ENCODE measurements around the gene PIGN. TPM values are rescaled to one million over a fixed set of nuclear protein-coding genes. Genes with fewer than 3 reads are reported as not detected.

PIGN gene
- total RNA-seq, 1 donor from 2014 or later, result 21.0 TPM

GRCh38 chr18:62128157-62128556 is 58.7 kb downstream of the PIGN start:
- no peak for DNase-seq (ENCODE audit: missing footprints)
- intact Hi-C loops (cut with DNase I), result no loop called here
- no peak for ATAC-seq

- ATAC-seq (no peak), DNase-seq (ENCODE audit: missing footprints) (no peak)
- intact Hi-C loops (cut with DNase I), result no loop called here
Measured at GRCh38 chr18:62126737-62127136, 60.1 kb downstream of the PIGN start.

DNA sequence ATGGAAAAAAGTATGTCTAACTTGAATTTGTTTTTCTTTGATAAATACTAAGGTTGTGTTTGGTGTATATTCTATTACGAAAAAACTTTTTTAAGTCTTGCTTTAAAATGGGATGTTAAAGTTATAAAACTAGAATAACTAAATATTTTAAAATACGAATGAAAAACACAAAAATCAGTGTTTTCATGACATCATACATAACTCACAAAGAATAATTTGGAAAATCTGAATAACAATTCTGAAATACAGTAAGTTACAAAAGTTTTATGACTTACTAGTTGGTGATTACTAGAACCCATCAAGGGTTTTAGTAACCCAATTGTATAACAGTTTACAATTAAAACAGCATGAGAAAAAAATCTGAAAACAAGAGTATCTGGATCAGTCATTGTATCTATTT is 61.2 kb downstream of the PIGN start:
- ATAC-seq (no peak), DNase-seq (ENCODE audit: missing footprints) (no peak)
- intact Hi-C loops (cut with DNase I), result no loop called here

DNA sequence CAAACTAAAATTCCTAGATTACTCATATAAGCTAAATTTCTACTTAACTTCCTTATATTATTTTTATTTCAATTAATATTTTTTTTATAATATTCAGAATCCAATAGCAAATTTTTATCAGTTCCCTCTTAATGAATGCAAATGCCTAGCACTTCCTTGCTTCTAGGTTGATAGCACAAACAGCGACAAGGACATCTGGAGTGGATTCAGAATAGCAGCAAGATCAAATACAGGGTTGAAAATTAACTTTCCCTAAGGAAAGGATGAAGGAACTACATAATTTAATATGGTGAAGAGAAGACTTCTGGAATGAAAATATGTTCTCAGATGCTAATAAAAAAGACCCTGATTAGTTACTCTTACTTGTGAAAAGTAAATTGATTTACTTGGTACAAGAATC is 64.5 kb downstream of the PIGN start:
- ATAC-seq (no peak), DNase-seq (ENCODE audit: missing footprints) (no peak)
- intact Hi-C loops (cut with DNase I), result no loop called here

GRCh38 chr18:62119884-62120283 is 67.0 kb downstream of the PIGN start:
- DNase-seq (ENCODE audit: missing footprints) (no peak), ATAC-seq (no peak)
- intact Hi-C loops (cut with DNase I), result no loop called here

GRCh38 chr18:62118328-62118727 is 68.5 kb downstream of the PIGN start:
- intact Hi-C loops (cut with DNase I), result no loop called here
- DNase-seq (ENCODE audit: missing footprints) (no peak), ATAC-seq (peak; percentile 82)

DNA sequence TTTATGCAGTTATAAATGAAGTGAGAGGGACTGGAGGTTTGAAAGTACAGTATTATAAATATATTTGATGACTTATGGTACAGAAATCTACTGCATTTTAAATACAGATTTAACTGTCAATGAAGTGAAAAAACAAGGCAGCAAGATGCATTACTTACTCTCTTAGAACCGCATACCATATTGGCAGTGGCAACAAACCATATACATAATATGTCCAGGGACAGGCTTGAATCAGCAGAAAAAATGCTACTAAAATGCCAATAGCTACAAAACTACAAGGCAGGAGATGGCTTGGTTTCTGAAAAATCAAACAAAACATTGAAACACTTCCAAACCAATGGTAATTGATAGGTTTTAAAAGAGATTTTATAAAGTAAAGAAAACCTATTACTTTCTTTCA is 77.2 kb downstream of the PIGN start:
- ATAC-seq (no peak), DNase-seq (ENCODE audit: missing footprints) (no peak)
- intact Hi-C loops (cut with DNase I), result no loop called here

DNA sequence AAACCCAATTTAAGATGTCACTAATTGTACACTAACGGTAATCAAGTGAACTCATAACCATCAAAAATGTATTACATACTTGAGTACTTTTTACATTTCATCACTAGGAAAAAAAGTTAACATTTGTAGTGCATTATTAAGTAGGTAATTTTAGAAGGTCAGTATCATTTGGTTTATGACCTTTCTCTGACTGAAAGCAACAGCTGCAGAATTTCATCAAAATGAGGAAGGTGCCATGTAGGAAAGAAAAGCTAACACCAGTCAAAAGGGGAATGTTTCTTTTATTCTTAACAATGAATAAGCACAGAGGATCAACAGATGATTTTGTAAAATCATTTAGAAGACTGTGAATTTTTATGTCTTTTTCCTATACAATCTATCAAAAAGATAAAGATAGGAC is 79.0 kb downstream of the PIGN start:
- no peak for ATAC-seq
- intact Hi-C loops (cut with DNase I), result no loop called here
- DNase-seq (ENCODE audit: missing footprints), result no peak

- DNase-seq (ENCODE audit: missing footprints) (no peak), ATAC-seq (no peak)
- intact Hi-C loops (cut with DNase I), result no loop called here
Measured at GRCh38 chr18:62106271-62106670, 80.6 kb downstream of the PIGN start.

- no peak for ATAC-seq
- intact Hi-C loops (cut with DNase I), result no loop called here
- no peak for DNase-seq (ENCODE audit: missing footprints)
Measured at GRCh38 chr18:62105376-62105775, 81.5 kb downstream of the PIGN start.

DNA sequence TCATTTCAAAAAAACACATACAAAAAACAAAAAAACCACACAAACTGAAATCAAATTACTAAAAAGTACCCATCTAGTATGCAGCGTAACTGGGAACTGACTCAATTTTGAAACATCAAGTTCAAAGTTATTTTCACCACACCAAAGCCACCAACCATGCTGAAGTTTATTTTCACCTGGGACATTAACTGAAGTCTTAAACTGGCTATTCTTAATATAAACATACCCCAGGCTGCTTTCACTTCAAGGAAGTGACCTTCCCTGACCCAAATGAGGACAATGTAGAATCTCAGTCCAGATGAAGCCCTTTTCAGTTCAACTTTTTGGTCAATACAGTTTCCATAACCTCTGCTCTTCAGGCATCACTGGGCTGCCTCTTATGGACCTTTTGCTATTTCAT is 84.6 kb downstream of the PIGN start:
- ATAC-seq (no peak), DNase-seq (ENCODE audit: missing footprints) (no peak)
- intact Hi-C loops (cut with DNase I), result no loop called here

DNA sequence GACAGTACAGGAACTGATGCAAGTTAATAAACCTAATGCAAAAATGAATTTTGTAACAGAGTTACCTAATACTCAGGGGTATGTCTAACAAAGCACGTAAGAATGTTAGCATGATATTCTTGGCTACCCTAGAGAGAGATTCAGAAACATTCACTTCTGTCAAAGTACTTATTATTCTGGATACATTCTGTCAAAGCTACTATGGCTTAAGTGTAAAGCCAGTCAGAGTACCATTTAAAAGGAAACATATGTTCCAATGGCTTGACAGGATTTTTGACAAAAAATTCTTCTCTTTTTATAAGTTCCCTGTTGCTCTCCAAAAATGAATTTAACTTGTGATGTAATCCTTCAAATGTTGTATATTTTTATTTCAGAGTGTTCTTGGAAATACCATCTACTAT is 85.5 kb downstream of the PIGN start:
- ATAC-seq (no peak), DNase-seq (ENCODE audit: missing footprints) (no peak)
- intact Hi-C loops (cut with DNase I), result no loop called here

DNA sequence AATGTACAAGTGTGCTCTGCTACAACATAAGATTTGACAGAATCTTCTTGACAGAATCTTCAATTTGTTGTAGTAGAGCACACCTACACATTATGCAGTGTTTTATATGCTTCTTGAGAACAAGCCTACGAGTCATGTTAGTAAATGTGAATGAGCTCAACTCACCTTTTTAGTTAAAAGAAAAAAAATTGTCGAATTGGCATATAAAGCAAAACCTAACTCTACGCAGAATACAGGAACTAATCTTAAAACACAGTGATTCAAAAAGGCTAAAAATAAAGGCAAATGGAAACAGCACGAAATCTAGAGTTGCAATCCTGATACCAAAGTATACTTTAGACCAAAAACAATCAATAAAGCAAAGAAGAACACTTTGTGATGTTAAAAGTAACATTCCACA is 87.9 kb downstream of the PIGN start:
- intact Hi-C loops (cut with DNase I), result no loop called here
- DNase-seq (ENCODE audit: missing footprints), result no peak
- no peak for ATAC-seq

DNA sequence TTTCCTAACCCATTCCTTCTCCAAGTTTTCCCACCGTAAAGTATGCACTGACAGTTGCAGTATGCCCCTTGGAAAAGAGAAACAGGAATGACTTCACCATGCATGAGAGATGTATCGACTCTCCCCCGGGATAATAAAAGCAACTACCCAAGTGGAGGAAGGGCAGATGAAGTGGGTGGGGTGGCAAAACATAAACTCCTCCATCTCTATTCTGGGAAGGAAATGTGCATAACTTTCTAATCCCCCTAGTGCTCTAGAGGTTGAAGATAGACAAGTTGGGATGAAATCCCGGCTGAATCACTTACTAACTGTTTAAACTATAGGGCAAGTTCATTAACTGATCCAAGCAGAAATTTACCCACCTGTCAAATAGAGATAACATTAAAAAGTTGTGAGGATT is 89.2 kb downstream of the PIGN start:
- no peak for ATAC-seq
- intact Hi-C loops (cut with DNase I), result no loop called here
- no peak for DNase-seq (ENCODE audit: missing footprints)

DNA sequence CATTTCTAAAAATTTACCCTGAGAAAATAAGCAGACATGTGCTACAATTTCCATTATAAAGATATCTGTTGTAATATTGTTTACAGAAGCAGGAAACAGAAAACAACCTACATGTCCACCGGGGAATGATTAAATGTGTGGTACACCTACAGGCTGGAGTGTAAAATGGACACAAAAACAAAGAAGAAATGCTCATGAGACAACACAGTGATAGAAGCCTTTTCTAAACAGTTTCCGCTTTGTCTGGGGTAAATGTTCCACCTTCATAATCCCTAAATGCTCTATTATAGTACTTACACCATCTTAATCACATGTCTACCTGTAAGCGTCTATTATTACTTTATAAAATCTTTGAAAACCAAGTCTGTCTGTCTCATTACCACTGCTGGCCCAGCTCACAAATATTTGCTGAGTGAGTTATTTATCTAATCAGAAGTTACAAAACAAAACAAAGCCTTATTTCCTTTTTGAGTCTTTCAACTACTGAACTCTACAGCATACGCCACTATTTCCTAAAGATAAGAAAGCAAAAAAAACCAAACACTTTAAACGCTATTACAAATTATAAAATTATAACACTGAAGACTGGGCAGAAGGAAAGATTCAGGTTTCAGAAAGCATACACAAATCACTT is 95.3 kb downstream of the PIGN start:
- intact Hi-C loops (cut with DNase I), result no loop called here
- DNase-seq (ENCODE audit: missing footprints), result no peak
- no peak for ATAC-seq

- ATAC-seq (no peak), DNase-seq (ENCODE audit: missing footprints) (no peak)
- intact Hi-C loops (cut with DNase I), result no loop called here
Measured at GRCh38 chr18:62089174-62089573, 97.7 kb downstream of the PIGN start.

DNA sequence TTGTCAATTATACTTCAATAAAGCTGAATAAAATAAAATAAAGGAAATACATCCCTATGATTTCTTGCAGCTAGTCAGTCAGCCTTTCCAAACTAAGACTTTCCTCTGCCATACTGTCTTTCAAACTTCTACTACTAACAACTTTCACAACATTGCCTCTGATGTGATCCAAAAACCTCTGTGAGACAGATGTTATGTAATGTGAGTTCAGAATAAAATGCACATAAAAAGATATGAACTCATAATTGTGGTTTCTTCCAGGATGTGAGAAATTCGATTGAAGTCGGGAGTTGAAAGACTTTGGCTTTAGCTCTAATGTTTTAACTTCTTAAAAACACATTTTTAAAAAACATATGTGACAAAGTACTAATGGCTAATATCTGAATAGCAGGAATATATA is 98.7 kb downstream of the PIGN start:
- ATAC-seq, result no peak
- intact Hi-C loops (cut with DNase I), result no loop called here

GRCh38 chr18:62085756-62086155 is 101.1 kb downstream of the PIGN start:
- intact Hi-C loops (cut with DNase I), result no loop called here
- ATAC-seq (no peak), DNase-seq (ENCODE audit: missing footprints) (no peak)

More for the DNA sequence above, 98.7 kb downstream of the PIGN start:
- DNase-seq (ENCODE audit: missing footprints), result no peak

- intact Hi-C loops (cut with DNase I), result no loop called here
- no peak for ATAC-seq
- DNase-seq (ENCODE audit: missing footprints), result no peak
Measured at GRCh38 chr18:62081761-62082294, 105.0 kb downstream of the PIGN start.

- DNase-seq (ENCODE audit: missing footprints), result no peak
- intact Hi-C loops (cut with DNase I), result no loop called here
Measured at GRCh38 chr18:62081248-62081647, 105.6 kb downstream of the PIGN start.

GRCh38 chr18:62080172-62080900 is 106.5 kb downstream of the PIGN start:
- no peak for DNase-seq (ENCODE audit: missing footprints)
- intact Hi-C loops (cut with DNase I), result no loop called here
- ATAC-seq, result no peak

More at GRCh38 chr18:62081248-62081647, 105.6 kb downstream of the PIGN start:
- ATAC-seq, result no peak
